Amygdala (tissue), 56 donors: ENCODE results near the gene CLIP1.
"Not testable (repeated sequence)": the region's sequence is repeated elsewhere in the genome, so short reads cannot be mapped to it uniquely, and the experiment has no call there.

Experiments used
- DNase-seq, 56 donors: peaks; one replicate each; lab custom pipeline; 2025; lab: John Stamatoyannopoulos, UW

The CLIP1 gene

DNA sequence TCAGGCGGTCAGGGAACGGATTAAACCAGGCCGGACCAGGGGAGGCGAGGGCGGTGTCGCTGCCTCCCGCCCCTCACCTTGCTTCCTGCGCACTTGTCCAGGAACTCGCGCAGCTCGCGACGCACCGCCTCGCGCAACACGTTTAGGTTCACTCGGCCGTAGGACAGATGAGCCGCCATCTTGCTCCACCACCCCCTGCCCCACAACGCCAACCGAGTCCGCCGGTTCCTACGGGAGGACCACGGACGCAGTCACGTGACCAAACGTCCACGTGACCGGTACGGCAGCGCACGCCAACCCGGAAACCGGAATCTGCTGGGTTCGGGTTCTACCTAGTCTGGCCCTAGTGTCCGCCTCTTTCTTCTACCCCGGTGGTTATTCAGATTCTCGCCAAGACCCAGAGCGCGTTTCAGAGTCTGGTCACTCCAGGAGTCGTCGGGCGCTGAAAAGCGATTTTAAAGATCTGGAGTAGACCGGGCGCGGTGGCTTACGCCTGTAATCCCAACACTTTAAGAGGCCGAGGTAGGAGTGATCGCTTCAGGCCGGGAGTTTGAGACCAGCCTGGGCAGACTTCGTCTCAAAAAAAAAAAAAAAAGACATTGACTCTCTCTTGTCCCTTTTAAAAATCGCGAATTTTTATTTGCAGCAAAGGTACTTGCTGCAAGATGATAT, 156.1 kb downstream of the CLIP1 start, which contains the start of gene VPS33A:
Gene VPS33A, minus strand, starts transcription at position 265 of the 672 bp plus-strand sequence. Its CDS starts 86 bp downstream, at position 179.
- DNase-seq: peak; percentile 32 to 97 (median 92)

DNA sequence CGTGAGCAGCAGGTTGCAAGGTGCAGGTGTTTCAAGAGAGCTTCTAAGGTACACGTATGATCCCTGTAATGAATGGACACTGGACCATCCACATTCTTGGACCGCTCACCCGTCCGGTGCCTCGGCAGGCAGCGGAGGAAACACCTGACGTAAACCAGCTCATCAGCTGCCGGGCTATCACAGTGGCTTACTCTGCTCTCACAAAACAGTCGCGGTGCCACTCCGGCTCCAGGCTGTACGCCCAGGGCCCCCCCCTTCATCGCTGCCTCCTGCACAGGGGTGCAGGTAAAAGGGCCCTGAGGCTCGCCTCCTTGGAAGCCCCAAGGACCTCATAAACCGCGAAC, 156.6 kb downstream of the CLIP1 start:
- DNase-seq: peak in 17 of 56 donors; percentile 10 to 75 (median 51)

DNA sequence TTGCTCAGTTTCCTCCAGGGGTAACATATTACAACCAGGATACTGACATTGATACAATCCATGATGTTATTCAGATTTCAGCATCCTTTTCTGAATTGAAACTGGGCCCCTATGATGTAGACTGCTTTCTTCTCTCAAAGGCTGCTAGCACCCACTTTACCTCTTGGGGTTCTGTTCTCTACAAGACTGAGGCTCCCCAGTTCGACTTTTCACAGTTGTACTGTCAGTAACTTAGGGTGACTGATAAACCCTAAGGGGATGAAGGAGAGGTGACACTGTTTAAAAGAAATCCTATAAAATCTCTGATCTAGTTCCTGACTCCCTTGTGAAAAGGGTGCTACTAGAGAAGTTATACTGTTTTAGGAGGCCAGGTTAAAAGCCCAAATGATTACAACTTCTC, 157.0 kb downstream of the CLIP1 start:
- no peak for DNase-seq

DNA sequence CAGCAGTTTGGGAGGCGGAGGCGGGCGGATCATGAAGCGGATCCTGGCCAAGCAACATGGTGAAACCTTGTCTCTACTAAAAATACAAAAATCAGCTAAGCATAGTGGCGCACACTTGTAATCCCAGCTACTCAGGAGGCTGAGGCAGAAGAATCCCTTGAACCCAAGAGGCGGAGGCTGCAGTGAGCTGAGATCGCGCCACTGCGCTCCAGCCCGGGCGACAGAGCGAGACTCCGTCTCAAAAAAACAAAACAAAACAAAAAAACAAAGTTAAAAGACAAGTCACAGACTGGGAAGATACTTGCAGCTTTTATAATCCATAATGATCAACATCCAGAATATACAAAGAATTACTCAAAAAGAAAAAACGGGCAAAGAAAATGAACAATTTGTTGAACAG, 161.7 kb downstream of the CLIP1 start:
- DNase-seq: not testable (repeated sequence)

DNA sequence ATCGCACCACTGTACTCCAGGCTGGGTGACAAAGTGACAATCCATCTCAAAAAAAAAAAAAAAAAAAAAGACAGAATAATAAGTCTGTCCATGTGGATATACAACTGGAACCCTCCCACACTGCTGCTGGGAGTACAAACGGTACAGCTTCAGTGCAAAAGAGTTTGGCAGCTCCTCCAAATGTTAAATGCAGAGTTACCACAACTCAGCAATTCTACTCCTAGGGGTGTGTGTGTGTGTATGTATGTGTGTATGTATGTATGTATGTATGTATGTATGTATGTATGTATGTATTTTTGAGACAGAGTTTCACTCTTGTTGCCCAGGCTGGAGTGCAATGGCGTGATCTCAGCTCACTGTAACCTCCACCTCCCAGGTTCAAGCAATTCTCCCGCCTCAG, 163.5 kb downstream of the CLIP1 start:
- not testable (repeated sequence) for DNase-seq

DNA sequence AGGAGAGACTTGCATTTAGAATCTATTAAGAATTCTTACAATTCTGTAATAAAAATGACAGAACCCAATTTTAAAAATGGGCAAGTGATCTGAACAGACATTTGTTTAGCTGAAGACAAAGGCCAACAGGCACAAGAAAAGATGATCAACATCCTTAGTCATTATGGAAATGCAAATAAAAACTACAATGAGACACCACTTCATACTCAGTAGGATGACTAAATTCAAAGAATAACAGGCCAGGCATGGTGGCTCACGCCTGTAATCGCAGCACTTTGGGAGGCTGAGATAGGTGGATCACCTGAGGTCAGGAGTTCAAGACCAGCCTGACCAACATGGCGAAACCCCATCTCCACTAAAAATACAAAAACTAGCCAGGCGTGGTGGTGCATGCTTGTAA, 164.0 kb downstream of the CLIP1 start:
- DNase-seq: not testable (repeated sequence)

DNA sequence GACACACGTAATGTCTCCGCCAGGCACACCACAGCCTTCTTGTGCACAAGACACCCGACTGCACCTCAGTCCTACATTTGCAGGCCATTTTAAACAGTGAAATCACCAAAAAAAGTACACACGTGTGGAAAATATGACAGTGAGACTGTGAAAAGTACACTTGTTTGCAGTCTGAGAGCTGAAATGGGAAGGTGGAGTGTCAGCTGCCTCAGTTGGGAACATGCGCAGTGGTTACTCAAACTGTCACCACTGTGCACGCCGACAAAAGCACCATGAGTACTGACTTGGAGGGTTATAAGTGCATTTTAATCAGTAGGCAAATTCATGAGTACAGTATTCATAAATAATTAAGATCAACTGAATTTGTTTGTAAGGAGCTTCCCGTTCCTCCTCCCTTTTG, 171.9 kb downstream of the CLIP1 start:
- no peak for DNase-seq

DNA sequence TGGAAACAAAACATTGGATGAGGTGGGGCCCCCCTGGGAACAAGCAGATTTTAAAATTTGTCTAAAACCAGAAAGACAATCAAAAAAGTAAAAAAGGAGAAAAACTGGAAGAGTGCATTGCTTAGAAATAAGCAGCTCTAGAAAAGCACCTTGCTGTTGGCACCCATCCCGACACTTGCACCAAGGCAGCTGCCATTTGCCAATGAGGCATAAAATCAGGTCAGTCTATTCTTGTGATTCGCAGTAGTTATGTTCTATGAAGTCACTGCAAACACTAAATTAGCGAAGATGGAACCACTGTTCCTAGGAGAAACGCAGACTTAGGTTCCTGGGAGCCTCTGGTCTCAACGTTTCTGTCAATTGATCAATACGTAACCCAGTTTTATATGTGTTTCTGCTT, 172.4 kb downstream of the CLIP1 start:
- no peak for DNase-seq

DNA sequence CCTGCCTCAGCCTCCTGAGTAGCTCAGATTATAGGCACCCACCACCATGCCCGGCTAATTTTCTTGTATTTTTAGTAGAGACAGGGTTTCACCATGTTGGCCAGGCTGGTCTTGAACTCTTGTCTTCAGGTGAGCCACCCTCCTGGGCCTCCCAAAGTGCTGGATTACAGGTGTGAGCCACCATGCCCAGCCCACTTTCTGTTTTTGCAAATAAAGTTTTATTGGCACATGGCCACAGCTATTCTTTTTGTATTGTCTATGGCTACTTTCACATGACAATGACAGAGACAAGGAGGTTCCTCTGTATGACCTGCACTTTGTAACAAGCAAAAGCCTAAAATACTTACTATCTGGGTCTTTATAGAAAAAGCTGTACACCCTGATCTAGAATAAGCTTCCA, 176.9 kb downstream of the CLIP1 start:
- DNase-seq: no peak

DNA sequence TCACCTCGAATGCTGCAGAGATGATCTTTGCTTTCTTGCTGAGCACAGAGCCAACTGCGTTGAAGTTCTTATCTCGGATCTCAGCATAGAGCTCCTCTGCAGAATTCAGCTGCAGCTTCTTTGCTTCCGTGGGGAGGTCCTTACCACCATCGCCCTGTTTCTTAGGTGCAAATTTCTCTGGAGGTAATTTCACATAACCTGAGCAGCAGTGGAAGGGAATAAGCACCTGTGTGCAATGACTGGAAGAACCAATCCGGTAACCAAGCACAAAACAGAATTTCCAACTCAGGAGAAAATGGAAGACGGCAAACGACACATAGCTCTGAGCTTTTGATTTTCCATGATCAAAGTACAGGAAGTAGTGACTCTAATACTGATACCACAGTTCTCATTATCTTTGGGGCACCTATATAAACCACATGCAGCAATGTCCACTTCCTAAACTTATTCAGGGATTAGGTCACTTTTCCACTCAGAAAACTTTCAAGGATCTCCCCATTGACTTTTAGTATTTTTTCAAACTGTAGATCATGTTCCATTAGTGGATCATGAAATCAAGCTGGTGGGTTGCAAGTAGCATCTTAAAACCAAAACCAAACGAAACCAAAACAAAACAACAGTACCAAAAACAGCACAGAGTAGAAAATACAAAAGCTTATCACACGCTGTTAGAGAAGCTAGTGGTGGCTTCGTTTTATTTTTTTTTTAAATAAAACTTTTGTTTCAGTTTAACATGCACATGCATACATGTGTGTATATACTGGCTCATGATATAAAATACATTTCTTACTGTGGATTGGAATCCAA, 177.7 kb downstream of the CLIP1 start:
- DNase-seq: no peak

DNA sequence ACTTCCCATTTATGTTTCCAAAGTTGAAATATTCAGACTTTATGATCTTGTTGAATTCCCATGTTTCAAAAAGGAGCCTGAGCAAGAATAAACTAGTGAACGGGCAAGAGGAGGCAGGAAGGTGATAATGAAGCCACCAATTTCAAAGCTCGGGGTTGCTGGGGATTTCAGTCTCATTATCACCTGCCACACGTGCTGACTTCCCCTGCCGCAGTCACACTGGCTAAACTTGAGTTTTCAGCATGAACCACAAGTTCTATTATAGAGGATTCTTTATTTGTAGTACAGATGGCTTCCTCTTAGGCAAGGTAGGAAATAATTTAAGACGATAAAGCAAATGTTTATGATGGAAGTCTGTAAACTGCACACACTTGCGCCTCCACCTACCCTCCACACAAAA, 178.5 kb downstream of the CLIP1 start:
- DNase-seq: no peak

DNA sequence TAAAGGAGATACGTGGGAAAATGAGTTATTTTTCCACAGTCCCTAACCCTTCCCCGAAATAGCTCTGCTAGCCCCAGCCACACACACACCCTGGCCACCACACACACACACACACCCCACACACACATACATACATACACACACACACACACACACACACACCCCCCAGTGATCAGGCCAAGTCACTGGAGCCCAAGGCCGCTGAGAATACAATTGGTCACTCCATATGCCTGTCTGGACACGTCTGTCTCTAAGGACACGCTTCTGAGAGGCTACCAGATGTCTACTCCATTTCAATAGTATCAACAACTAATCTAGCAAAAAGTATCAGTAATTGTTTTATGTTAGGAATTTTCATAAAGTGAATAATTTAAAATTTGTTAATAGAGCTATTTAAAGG, 183.6 kb downstream of the CLIP1 start:
- DNase-seq: no peak

DNA sequence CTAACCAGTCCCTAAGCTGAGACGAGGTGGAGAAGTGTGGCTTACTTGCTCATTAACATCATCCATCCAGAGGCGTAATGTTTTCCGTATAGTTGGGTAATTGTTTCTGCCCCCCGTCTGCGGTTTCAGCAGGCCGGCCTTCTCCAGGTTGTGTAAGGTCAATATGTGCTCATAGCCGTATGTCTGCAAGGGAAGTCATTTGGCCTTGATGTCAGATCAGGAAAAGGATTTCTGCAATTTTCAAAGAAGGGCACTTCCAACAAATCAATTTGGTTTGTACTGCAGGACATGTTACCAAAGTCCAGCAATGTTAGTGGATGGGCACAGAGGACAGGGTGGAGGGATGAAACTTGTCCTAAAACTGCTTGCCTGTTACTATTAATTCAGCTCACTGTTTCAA, 186.7 kb downstream of the CLIP1 start:
- DNase-seq: no peak

DNA sequence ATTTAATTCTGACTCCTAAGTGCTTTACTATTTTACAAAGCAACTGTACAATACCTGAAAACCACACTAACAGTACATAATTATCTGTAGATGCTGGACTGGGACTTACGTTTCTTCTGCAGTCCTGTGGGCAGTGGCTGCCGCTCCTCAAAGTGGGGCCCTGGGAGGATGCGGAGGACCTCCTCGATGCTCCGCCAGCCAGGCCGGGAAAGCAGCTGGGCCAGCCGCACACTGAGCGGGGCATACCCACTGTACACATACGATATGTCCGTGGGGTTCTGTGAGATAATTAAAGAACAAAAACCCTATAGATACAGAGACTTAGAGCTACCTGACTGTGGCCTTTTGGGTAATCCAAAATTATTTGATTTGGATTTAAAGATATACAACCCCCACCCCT, 189.8 kb downstream of the CLIP1 start:
- DNase-seq: no peak

DNA sequence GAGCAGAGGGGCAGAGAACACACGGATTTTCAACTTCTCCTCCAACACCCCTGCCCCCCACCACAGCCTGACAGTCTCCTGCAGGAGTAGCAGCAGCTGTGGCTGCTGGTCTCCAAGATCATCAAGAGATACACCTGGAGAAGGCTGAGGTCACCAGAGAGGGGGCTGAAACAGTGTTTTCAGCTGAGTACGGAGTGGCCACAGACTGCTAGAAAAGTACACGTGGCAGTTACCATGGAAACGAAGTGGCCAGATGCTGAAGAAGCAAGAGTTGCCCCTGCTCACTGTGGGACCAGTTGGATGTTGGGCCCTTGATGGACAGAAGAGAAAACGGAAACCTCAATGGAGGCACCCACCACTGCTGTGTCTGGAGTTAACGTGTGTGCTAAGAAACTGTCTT, 191.7 kb downstream of the CLIP1 start:
- no peak for DNase-seq

DNA sequence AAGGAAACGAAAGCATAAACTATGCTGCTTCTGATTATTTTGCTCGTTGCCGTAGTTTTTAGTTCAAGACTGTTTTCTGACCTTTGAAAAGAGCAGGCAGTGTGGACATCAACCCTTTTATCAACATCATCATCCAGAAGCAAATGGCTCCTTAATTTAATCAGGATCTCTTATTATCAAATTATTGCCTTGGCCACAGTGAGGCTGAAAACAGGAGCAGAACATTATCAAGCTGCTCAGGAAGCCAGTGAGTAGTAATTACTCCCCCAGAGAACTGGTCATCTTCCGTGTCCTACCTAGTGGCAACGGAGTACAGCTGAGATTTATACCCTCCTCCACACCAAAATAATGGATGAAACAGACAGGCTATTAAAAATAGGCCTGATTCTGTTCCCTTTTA, 194.4 kb downstream of the CLIP1 start:
- DNase-seq: no peak

DNA sequence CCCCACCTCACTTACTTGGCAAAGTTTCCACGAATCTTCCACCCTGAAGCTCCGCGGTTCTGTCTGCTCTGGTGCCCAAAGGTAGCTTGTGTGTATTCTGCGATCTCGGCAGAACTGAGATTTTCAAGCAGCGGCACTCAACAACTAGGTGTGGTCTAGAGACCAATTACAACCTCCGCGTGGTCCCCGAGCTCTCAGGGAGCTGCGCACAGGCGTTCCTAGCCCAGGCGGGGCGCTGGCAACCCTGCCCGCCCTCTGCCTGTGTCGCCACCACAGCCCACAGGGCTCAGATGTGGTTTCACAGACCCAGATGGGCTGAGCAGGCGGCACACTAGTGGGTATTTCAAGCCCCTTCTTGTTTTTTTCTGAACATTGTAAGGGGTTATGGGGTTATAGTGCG, 195.1 kb downstream of the CLIP1 start:
- no peak for DNase-seq

DNA sequence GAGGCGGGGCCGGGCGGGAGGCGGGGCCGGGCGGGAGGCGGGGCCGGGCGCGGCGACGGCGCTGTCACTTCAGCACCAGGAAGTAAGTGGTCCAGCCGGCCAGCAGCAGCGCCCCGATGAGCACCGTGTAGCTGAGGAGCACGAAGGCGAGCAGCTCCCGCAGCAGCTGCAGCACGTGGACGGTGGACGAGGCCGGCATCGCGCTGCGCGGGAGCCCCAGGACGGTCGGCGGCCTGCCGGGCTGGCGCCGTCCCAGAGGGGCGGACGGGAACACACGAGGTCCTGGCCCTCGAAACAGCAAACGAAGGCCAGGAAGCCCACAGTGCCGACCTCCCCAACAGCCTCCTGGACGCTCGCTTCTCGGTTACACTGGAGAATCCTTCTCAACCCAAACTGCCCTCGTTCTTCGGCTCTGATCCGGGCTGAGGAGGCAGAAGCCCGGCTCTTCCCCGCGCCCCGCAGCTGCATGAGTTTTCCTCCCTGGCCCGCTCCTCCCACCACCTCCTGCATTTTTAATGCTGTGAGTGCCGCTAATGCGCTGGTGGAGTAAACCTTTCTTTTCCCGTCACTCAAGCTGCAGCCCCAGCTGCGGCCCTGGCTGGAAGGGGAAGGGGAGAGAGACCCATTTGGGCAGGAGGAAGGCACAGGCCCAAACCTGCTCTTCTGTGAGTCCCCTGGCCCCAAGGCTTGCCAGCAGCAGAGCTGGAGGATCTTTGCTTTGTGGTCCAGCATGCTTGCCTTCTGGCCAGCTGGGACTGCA, 195.9 kb downstream of the CLIP1 start:
- peak in 3 of 56 donors; percentile 37 to 45 (median 44) for DNase-seq

DNA sequence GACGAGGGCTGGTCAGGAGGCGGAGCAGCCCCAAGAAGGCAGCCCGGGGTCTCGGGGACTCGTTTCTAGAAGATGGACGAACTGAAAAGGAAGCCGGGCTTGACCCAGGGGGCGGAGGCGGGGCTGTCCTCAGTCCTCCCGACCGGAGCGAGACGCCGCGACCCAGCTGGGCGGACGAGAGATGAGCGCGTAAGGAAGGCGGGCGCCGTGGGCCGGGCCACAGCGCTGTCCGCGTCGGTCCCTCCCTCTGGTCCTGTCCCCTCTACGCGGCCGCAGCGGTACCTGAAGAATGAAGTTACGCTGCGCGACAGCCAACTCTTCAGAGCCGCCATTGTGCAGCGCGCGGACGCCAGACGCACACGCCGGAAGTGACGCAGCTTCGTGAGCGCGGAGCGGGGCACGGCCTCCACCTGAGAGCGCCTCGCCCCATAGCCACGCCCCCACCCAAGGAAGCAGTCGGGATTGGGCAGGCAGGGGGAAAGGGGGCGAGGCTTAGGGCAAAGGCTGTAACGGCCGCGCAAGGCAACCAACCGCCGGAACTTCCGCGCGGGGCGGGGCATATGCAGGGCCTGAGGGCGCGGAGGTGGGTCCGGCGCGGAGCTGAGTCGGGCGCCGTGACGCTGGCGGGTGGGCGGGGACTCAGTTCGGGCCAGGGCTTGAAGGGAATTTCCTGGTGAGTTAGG, 196.6 kb downstream of the CLIP1 start, which contains the start of gene DIABLO:
Gene DIABLO, minus strand, starts transcription at position 370 of the 683 bp plus-strand sequence. Its CDS starts 38 bp downstream, at position 332.
- DNase-seq: peak; percentile 79 to 100 (median 99)
